Activated CD4-positive, alpha-beta memory T cell treated with anti-CD3 and anti-CD28 coated beads for 36 hours (primary cell): Measurements from ENCODE around the gene FCN3. TPM values are rescaled to one million over a fixed set of nuclear protein-coding genes. Genes with fewer than 3 reads are reported as not detected.
"Not testable (repeated sequence)": the region's sequence is repeated elsewhere in the genome, so short reads cannot be mapped to it uniquely, and the experiment has no call there.

Experiments
- CTCF ChIA-PET: fragments of 350-600 bp; sonication (Branson Sonifier 250); formaldehyde crosslinking; loops from one replicate; lab custom pipeline; 2021; ENCODE audit warnings: antibody characterized with exemption, inconsistent platforms; lab: Charles Lee
- POLR2A ChIA-PET: fragments of 350-600 bp; sonication (Branson Sonifier 250); formaldehyde crosslinking; loops from one replicate; lab custom pipeline; 2021; ENCODE audit warnings: antibody characterized with exemption; lab: Charles Lee
- DNase-seq: peaks from one replicate; pipeline ENCODE4 v3.0.0-alpha.2; 2020
- H3K27ac Mint-ChIP-seq: one replicate; pipeline ENCODE4 v1.8.0; 2021; ENCODE audit warnings: mixed read lengths
- H3K27me3 Mint-ChIP-seq: one replicate; pipeline ENCODE4 v1.8.0; 2021; ENCODE audit warnings: mixed read lengths
- H3K36me3 Mint-ChIP-seq: one replicate; pipeline ENCODE4 v1.8.0; 2021; ENCODE audit warnings: mixed read lengths
- H3K4me1 Mint-ChIP-seq: one replicate; pipeline ENCODE4 v1.8.0; 2021; ENCODE audit warnings: low read depth, mixed read lengths
- H3K4me3 Mint-ChIP-seq: one replicate; pipeline ENCODE4 v1.8.0; 2021; ENCODE audit warnings: mild to moderate bottlenecking, mixed read lengths
- H3K9me3 Mint-ChIP-seq: one replicate; pipeline ENCODE4 v1.8.0; 2021; ENCODE audit warnings: mixed read lengths
- intact Hi-C: fragments of 100-400 bp; cut with micrococcal nuclease; formaldehyde crosslinking; loops from one replicate; pipeline ENCODE4 v1.15.1; 2023
- total RNA-seq, 2 experiments: library from RNA; stranded (reverse); gene quantifications; one replicate each; pipeline ENCODE4 v1.2.3, GENCODE V29; 2021

FCN3 gene
- total RNA-seq, 2 experiments from 2014 or later = not detected

GRCh38 chr1:27391511-27392095 is 17.0 kb upstream of the FCN3 start:
- POLR2A ChIA-PET = no interaction called here
- H3K27ac Mint-ChIP-seq = no peak overlapping the region

GRCh38 chr1:27388337-27389005 is 13.8 kb upstream of the FCN3 start:
- Mint-ChIP-seq H3K27ac (peak overlapping the region; percentile 50), H3K27me3 (no peaks in the 10 kb centered on the region), H3K4me3 (peak overlapping the region; percentile 3), H3K4me1 (peaks cover 11% of the 10 kb centered on the region), H3K9me3 (no peaks in the 10 kb centered on the region), H3K36me3 (no peaks in the 10 kb centered on the region)
- POLR2A ChIA-PET = no interaction called here
- DNase-seq = peak; percentile 83
- CTCF ChIA-PET = interaction anchor here (0.7 to 7.6 kb wide), 13 partner anchors 11 to 281 kb away, joined by 3 to 173 read pairs (median 8); partner anchors contain the start of genes AHDC1 and MAP3K6
- intact Hi-C loops = loop anchor here (1.0 kb wide), 1 partner anchor 87 kb away; no protein-coding TSS in a partner anchor

More at GRCh38 chr1:27391511-27392095, 17.0 kb upstream of the FCN3 start:
- no peaks in the 10 kb centered on the region for H3K36me3 Mint-ChIP-seq
- intact Hi-C loops = loop anchor here (1.0 to 10.0 kb wide), 6 partner anchors 26 to 297 kb away; partner anchors contain the start of gene AHDC1
- CTCF ChIA-PET = interaction anchor here (0.9 to 6.3 kb wide), 9 partner anchors 26 to 281 kb away, joined by 3 to 70 read pairs (median 6); partner anchors contain the start of genes AHDC1 and IFI6
- peak overlapping the region; percentile 76 for H3K4me3 Mint-ChIP-seq
- DNase-seq = peak; percentile 50
- H3K9me3 Mint-ChIP-seq = no peaks in the 10 kb centered on the region
- H3K27me3 Mint-ChIP-seq = no peaks in the 10 kb centered on the region
- peaks cover 13% of the 10 kb centered on the region for H3K4me1 Mint-ChIP-seq

- H3K27me3 Mint-ChIP-seq, H3K4me3 Mint-ChIP-seq, H3K9me3 Mint-ChIP-seq, H3K4me1 Mint-ChIP-seq, H3K27ac Mint-ChIP-seq, DNase-seq, H3K36me3 Mint-ChIP-seq, intact Hi-C loops, POLR2A ChIA-PET: not testable (repeated sequence)
- CTCF ChIA-PET = interaction anchor here (0.8 to 7.6 kb wide), 7 partner anchors 10 to 85 kb away, joined by 3 to 173 read pairs (median 7); partner anchors contain the start of gene MAP3K6
These were observed 10.2 kb upstream of the FCN3 start for GRCh38 chr1:27384797-27385196.

- no peaks in the 10 kb centered on the region for H3K27me3 Mint-ChIP-seq
- no peak for DNase-seq
- no peak overlapping the region for H3K4me3 Mint-ChIP-seq
- intact Hi-C loops = no loop called here
- no peaks in the 10 kb centered on the region for H3K4me1 Mint-ChIP-seq
- H3K9me3 Mint-ChIP-seq = no peaks in the 10 kb centered on the region
- no peaks in the 10 kb centered on the region for H3K36me3 Mint-ChIP-seq
- no peak overlapping the region for H3K27ac Mint-ChIP-seq
- ChIA-PET POLR2A (no interaction called here), CTCF (interaction anchor here (0.8 to 7.6 kb wide), 5 partner anchors 12 to 84 kb away, joined by 3 to 173 read pairs (median 7); partner anchors contain the start of gene MAP3K6)
These were observed 9.0 kb upstream of the FCN3 start for GRCh38 chr1:27383661-27384060.

GRCh38 chr1:27383039-27383605 is 8.5 kb upstream of the FCN3 start, which contains the start of gene CD164L2:
TSS of gene CD164L2 (minus strand) at chr1:27383333. CDS start at chr1:27383239, 94 bp downstream.
- intact Hi-C loops = no loop called here
- Mint-ChIP-seq H3K27ac (no peak within 1 kb of the TSS), H3K27me3 (no peaks in the 10 kb centered on the region), H3K4me3 (no peak within 1 kb of the TSS), H3K36me3 (no peaks in the 10 kb centered on the region), H3K4me1 (no peaks in the 10 kb centered on the region), H3K9me3 (no peaks in the 10 kb centered on the region)
- ChIA-PET CTCF (interaction anchor here (1.2 to 7.6 kb wide), 6 partner anchors 12 to 83 kb away, joined by 3 to 173 read pairs (median 6); partner anchors contain the start of gene MAP3K6), POLR2A (no interaction called here)
- peak; percentile 62 for DNase-seq

GRCh38 chr1:27381969-27382762 is 7.5 kb upstream of the FCN3 start:
- Mint-ChIP-seq H3K27ac (no peak overlapping the region), H3K27me3 (no peaks in the 10 kb centered on the region), H3K36me3 (no peaks in the 10 kb centered on the region), H3K4me3 (no peak overlapping the region), H3K4me1 (no peaks in the 10 kb centered on the region), H3K9me3 (no peaks in the 10 kb centered on the region)
- CTCF ChIA-PET = interaction anchor here (0.6 to 7.6 kb wide), 7 partner anchors 13 to 126 kb away, joined by 3 to 173 read pairs (median 4); partner anchors contain the start of gene MAP3K6
- no peak for DNase-seq
- intact Hi-C loops = no loop called here
- POLR2A ChIA-PET = no interaction called here

- intact Hi-C loops = no loop called here
- ChIA-PET CTCF (interaction anchor here (0.6 to 7.6 kb wide), 4 partner anchors 23 to 127 kb away, joined by 3 to 173 read pairs (median 13); no protein-coding TSS in a partner anchor), POLR2A (no interaction called here)
- no peaks in the 10 kb centered on the region for H3K9me3 Mint-ChIP-seq
- H3K4me1 Mint-ChIP-seq = no peaks in the 10 kb centered on the region
- H3K4me3 Mint-ChIP-seq = no peak overlapping the region
- no peak for DNase-seq
- H3K27ac Mint-ChIP-seq = no peak overlapping the region
- H3K36me3 Mint-ChIP-seq = no peaks in the 10 kb centered on the region
- H3K27me3 Mint-ChIP-seq = no peaks in the 10 kb centered on the region
These were observed 6.4 kb upstream of the FCN3 start for GRCh38 chr1:27380766-27381733.

GRCh38 chr1:27380224-27380623 is 5.6 kb upstream of the FCN3 start:
- no peak overlapping the region for H3K27ac Mint-ChIP-seq
- no peaks in the 10 kb centered on the region for H3K4me1 Mint-ChIP-seq
- no peak for DNase-seq
- intact Hi-C loops = no loop called here
- ChIA-PET POLR2A (no interaction called here), CTCF (no interaction called here)
- no peaks in the 10 kb centered on the region for H3K27me3 Mint-ChIP-seq
- H3K4me3 Mint-ChIP-seq = no peak overlapping the region
- no peaks in the 10 kb centered on the region for H3K9me3 Mint-ChIP-seq
- H3K36me3 Mint-ChIP-seq = no peaks in the 10 kb centered on the region

- Mint-ChIP-seq H3K36me3 (no peaks in the 10 kb centered on the region), H3K9me3 (no peaks in the 10 kb centered on the region), H3K27ac (no peak overlapping the region), H3K4me1 (no peaks in the 10 kb centered on the region), H3K4me3 (no peak overlapping the region), H3K27me3 (no peaks in the 10 kb centered on the region)
- intact Hi-C loops = no loop called here
- DNase-seq = no peak
- CTCF ChIA-PET = interaction anchor here (1.3 kb wide), 1 partner anchor 82 kb away, joined by 3 read pairs; no protein-coding TSS in a partner anchor
- POLR2A ChIA-PET = no interaction called here
These were observed 5.0 kb upstream of the FCN3 start for GRCh38 chr1:27379564-27380122.

- H3K36me3 Mint-ChIP-seq = no peaks in the 10 kb centered on the region
- CTCF ChIA-PET = interaction anchor here (0.8 to 1.5 kb wide), 4 partner anchors 10 to 45 kb away, joined by 3 to 8 read pairs (median 5); partner anchors contain the start of gene MAP3K6
- no peak overlapping the region for H3K4me3 Mint-ChIP-seq
- H3K27me3 Mint-ChIP-seq = no peaks in the 10 kb centered on the region
- no peaks in the 10 kb centered on the region for H3K9me3 Mint-ChIP-seq
- no peak overlapping the region for H3K27ac Mint-ChIP-seq
- no peak for DNase-seq
- POLR2A ChIA-PET = no interaction called here
- intact Hi-C loops = no loop called here
- no peaks in the 10 kb centered on the region for H3K4me1 Mint-ChIP-seq
These were observed 3.3 kb upstream of the FCN3 start for GRCh38 chr1:27377760-27378495.
